Activated T-cell treated with anti-CD3 and anti-CD28 coated beads, Interleukin-2, amount 50 U/mL, for 72 hours (primary cell): Measurements from ENCODE around the gene SORCS3. TPM values are rescaled to one million over a fixed set of nuclear protein-coding genes. Genes with fewer than 3 reads are reported as not detected.

Source experiments
- ATAC-seq, 2 donors: fragments of 150-1000 bp; cut with Tn5 transposase; replicated peaks in 1 of 2; 2 replicates each; pipeline ENCODE4 v1.10.0; 2021; ENCODE audit warnings: moderate library complexity in 2 of 2, mild to moderate bottlenecking in 1 of 2
- DNase-seq, 2 donors: peaks; one replicate each; pipeline ENCODE4 v3.0.0; 2021 to 2022; ENCODE audit warnings: mixed read lengths in 1 of 2
- H3K27ac Mint-ChIP-seq: one replicate; pipeline ENCODE4 v1.8.0; 2022; ENCODE audit warnings: mild to moderate bottlenecking, moderate library complexity, mixed read lengths
- H3K27me3 Mint-ChIP-seq: one replicate; pipeline ENCODE4 v1.8.0; 2022; ENCODE audit warnings: low read depth, mixed read lengths
- H3K36me3 Mint-ChIP-seq, 2 donors: one replicate each; pipeline ENCODE4 v1.8.0; 2022; ENCODE audit warnings: mixed read lengths in 2 of 2, mild to moderate bottlenecking in 1 of 2; ENCODE audit not compliant: insufficient read depth in 2 of 2
- H3K4me1 Mint-ChIP-seq: one replicate; pipeline ENCODE4 v1.8.0; 2022; ENCODE audit warnings: low read depth, mixed read lengths
- H3K4me3 Mint-ChIP-seq, 2 donors: one replicate each; pipeline ENCODE4 v1.8.0; 2022; ENCODE audit warnings: mild to moderate bottlenecking in 2 of 2, mixed read lengths in 2 of 2, moderate library complexity in 2 of 2
- H3K9me3 Mint-ChIP-seq, 2 donors: one replicate each; pipeline ENCODE4 v1.8.0; 2022; ENCODE audit warnings: mixed read lengths in 2 of 2
- total RNA-seq, 2 donors: library from RNA; stranded (reverse); gene quantifications; one replicate each; pipeline ENCODE4 v1.2.3, GENCODE V29; 2022

The SORCS3 gene
- total RNA-seq, 2 donors from 2014 or later: not detected

GRCh38 chr10:105113666-105114065 is 472.6 kb downstream of the SORCS3 start:
- H3K27ac Mint-ChIP-seq: no peak overlapping the region
- DNase-seq (no peak), ATAC-seq (no peak)
- H3K36me3 Mint-ChIP-seq: no peaks in the 10 kb centered on the region
- H3K4me1 Mint-ChIP-seq: no peaks in the 10 kb centered on the region
- no peaks in the 10 kb centered on the region for H3K27me3 Mint-ChIP-seq
- H3K9me3 Mint-ChIP-seq: peaks cover 3 to 4% of the 10 kb centered on the region in 2 donors
- no peak overlapping the region for H3K4me3 Mint-ChIP-seq

GRCh38 chr10:105121743-105122142 is 480.7 kb downstream of the SORCS3 start:
- H3K36me3 Mint-ChIP-seq: no peaks in the 10 kb centered on the region
- DNase-seq (no peak), ATAC-seq (no peak)
- no peak overlapping the region for H3K4me3 Mint-ChIP-seq
- H3K4me1 Mint-ChIP-seq: no peaks in the 10 kb centered on the region
- no peak overlapping the region for H3K27ac Mint-ChIP-seq
- peaks cover 3 to 5% of the 10 kb centered on the region in 2 donors for H3K9me3 Mint-ChIP-seq
- no peaks in the 10 kb centered on the region for H3K27me3 Mint-ChIP-seq

- no peak overlapping the region for H3K4me3 Mint-ChIP-seq
- DNase-seq: no peak
- H3K36me3 Mint-ChIP-seq: no peaks in the 10 kb centered on the region
- H3K27ac Mint-ChIP-seq: no peak overlapping the region
- no peak for ATAC-seq
- peaks cover 0 to 2% of the 10 kb centered on the region in 2 donors for H3K9me3 Mint-ChIP-seq
- H3K27me3 Mint-ChIP-seq: no peaks in the 10 kb centered on the region
- H3K4me1 Mint-ChIP-seq: no peaks in the 10 kb centered on the region
Observed at GRCh38 chr10:105128111-105128510, 487.0 kb downstream of the SORCS3 start.

- H3K27me3 Mint-ChIP-seq: no peaks in the 10 kb centered on the region
- H3K9me3 Mint-ChIP-seq: peaks cover 0 to 2% of the 10 kb centered on the region in 2 donors
- H3K4me1 Mint-ChIP-seq: no peaks in the 10 kb centered on the region
- no peak overlapping the region for H3K4me3 Mint-ChIP-seq
- H3K27ac Mint-ChIP-seq: no peak overlapping the region
- no peak for DNase-seq
- ATAC-seq: no peak
- no peaks in the 10 kb centered on the region for H3K36me3 Mint-ChIP-seq
Observed at GRCh38 chr10:105138358-105138757, 497.3 kb downstream of the SORCS3 start.

GRCh38 chr10:105139363-105139896 is 498.3 kb downstream of the SORCS3 start:
- ATAC-seq (no peak), DNase-seq (no peak)
- H3K27ac Mint-ChIP-seq: no peak overlapping the region
- H3K4me3 Mint-ChIP-seq: no peak overlapping the region
- H3K9me3 Mint-ChIP-seq: peaks cover 0 to 2% of the 10 kb centered on the region in 2 donors
- no peaks in the 10 kb centered on the region for H3K27me3 Mint-ChIP-seq
- H3K36me3 Mint-ChIP-seq: no peaks in the 10 kb centered on the region
- no peaks in the 10 kb centered on the region for H3K4me1 Mint-ChIP-seq

GRCh38 chr10:105140600-105140999 is 499.5 kb downstream of the SORCS3 start:
- DNase-seq: no peak
- Mint-ChIP-seq H3K36me3 (no peaks in the 10 kb centered on the region), H3K4me3 (no peak overlapping the region), H3K27me3 (no peaks in the 10 kb centered on the region), H3K27ac (no peak overlapping the region), H3K4me1 (no peaks in the 10 kb centered on the region), H3K9me3 (peaks cover 0 to 2% of the 10 kb centered on the region in 2 donors)
- no peak for ATAC-seq

GRCh38 chr10:105145711-105146110 is 504.6 kb downstream of the SORCS3 start:
- ATAC-seq (no peak), DNase-seq (no peak)
- H3K36me3 Mint-ChIP-seq: no peaks in the 10 kb centered on the region
- H3K9me3 Mint-ChIP-seq: peaks cover 0 to 2% of the 10 kb centered on the region in 2 donors
- H3K4me1 Mint-ChIP-seq: no peaks in the 10 kb centered on the region
- no peak overlapping the region for H3K4me3 Mint-ChIP-seq
- H3K27ac Mint-ChIP-seq: no peak overlapping the region
- H3K27me3 Mint-ChIP-seq: no peaks in the 10 kb centered on the region

- peaks cover 0 to 2% of the 10 kb centered on the region in 2 donors for H3K9me3 Mint-ChIP-seq
- H3K4me1 Mint-ChIP-seq: no peaks in the 10 kb centered on the region
- DNase-seq (no peak), ATAC-seq (no peak)
- H3K27me3 Mint-ChIP-seq: no peaks in the 10 kb centered on the region
- no peak overlapping the region for H3K4me3 Mint-ChIP-seq
- no peaks in the 10 kb centered on the region for H3K36me3 Mint-ChIP-seq
- no peak overlapping the region for H3K27ac Mint-ChIP-seq
Observed at GRCh38 chr10:105146436-105146835, 505.3 kb downstream of the SORCS3 start.

- H3K36me3 Mint-ChIP-seq: peaks cover 0 to 2% of the 10 kb centered on the region in 2 donors
- H3K9me3 Mint-ChIP-seq: no peaks in the 10 kb centered on the region
- no peaks in the 10 kb centered on the region for H3K27me3 Mint-ChIP-seq
- H3K4me3 Mint-ChIP-seq: no peak overlapping the region
- no peak for ATAC-seq
- no peaks in the 10 kb centered on the region for H3K4me1 Mint-ChIP-seq
- no peak overlapping the region for H3K27ac Mint-ChIP-seq
- no peak for DNase-seq
Observed at GRCh38 chr10:105148456-105148855, 507.4 kb downstream of the SORCS3 start.

GRCh38 chr10:105148921-105149320 is 507.8 kb downstream of the SORCS3 start:
- H3K27me3 Mint-ChIP-seq: no peaks in the 10 kb centered on the region
- no peak overlapping the region for H3K27ac Mint-ChIP-seq

GRCh38 chr10:105149371-105149891 is 508.3 kb downstream of the SORCS3 start:
- H3K4me1 Mint-ChIP-seq: no peaks in the 10 kb centered on the region
- no peaks in the 10 kb centered on the region for H3K9me3 Mint-ChIP-seq
- ATAC-seq (no peak), DNase-seq (no peak)
- H3K27me3 Mint-ChIP-seq: no peaks in the 10 kb centered on the region
- H3K4me3 Mint-ChIP-seq: no peak overlapping the region
- peaks cover 0 to 2% of the 10 kb centered on the region in 2 donors for H3K36me3 Mint-ChIP-seq
- H3K27ac Mint-ChIP-seq: no peak overlapping the region

More at GRCh38 chr10:105148921-105149320, 507.8 kb downstream of the SORCS3 start:
- ATAC-seq (no peak), DNase-seq (no peak)
- no peaks in the 10 kb centered on the region for H3K9me3 Mint-ChIP-seq
- H3K4me1 Mint-ChIP-seq: no peaks in the 10 kb centered on the region
- no peak overlapping the region for H3K4me3 Mint-ChIP-seq
- H3K36me3 Mint-ChIP-seq: peaks cover 0 to 2% of the 10 kb centered on the region in 2 donors

GRCh38 chr10:105150259-105150880 is 509.3 kb downstream of the SORCS3 start:
- ATAC-seq: no peak
- no peaks in the 10 kb centered on the region for H3K27me3 Mint-ChIP-seq
- no peaks in the 10 kb centered on the region for H3K4me1 Mint-ChIP-seq
- H3K36me3 Mint-ChIP-seq: peaks cover 0 to 2% of the 10 kb centered on the region in 2 donors
- H3K27ac Mint-ChIP-seq: no peak overlapping the region
- H3K4me3 Mint-ChIP-seq: no peak overlapping the region
- DNase-seq: no peak
- peaks cover 0 to 1% of the 10 kb centered on the region in 2 donors for H3K9me3 Mint-ChIP-seq

- Mint-ChIP-seq H3K4me3 (no peak overlapping the region), H3K4me1 (no peaks in the 10 kb centered on the region), H3K27ac (no peak overlapping the region), H3K9me3 (peaks cover 0 to 1% of the 10 kb centered on the region in 2 donors), H3K27me3 (no peaks in the 10 kb centered on the region), H3K36me3 (peaks cover 0 to 2% of the 10 kb centered on the region in 2 donors)
- no peak for DNase-seq
- no peak for ATAC-seq
Observed at GRCh38 chr10:105154736-105155135, 513.6 kb downstream of the SORCS3 start.

GRCh38 chr10:105159268-105159667 is 518.2 kb downstream of the SORCS3 start:
- Mint-ChIP-seq H3K27ac (no peak overlapping the region), H3K4me3 (no peak overlapping the region), H3K4me1 (no peaks in the 10 kb centered on the region), H3K36me3 (no peaks in the 10 kb centered on the region), H3K9me3 (peaks cover 0 to 3% of the 10 kb centered on the region in 2 donors), H3K27me3 (no peaks in the 10 kb centered on the region)
- DNase-seq (no peak), ATAC-seq (no peak)
